ACC112 (cell line): ENCODE measurements around the gene PPP4R3B.
"Not testable (repeated sequence)": the region's sequence is repeated elsewhere in the genome, so short reads cannot be mapped to it uniquely, and the experiment has no call there.

Source experiments
- H2AFZ ChIP-seq: fragments of 200-600 bp; sonication (generic); one replicate; pipeline ENCODE4 v1.6.0; 2017; ENCODE audit warnings: antibody characterized with exemption, low read length; ENCODE audit not compliant: unreplicated experiment
- H3K27ac ChIP-seq: fragments of 200-600 bp; sonication (generic); 2 replicates; pipeline ENCODE4 v1.5.1; 2014; ENCODE audit warnings: low read depth, mild to moderate bottlenecking, antibody characterized with exemption, low read length, moderate library complexity
- H3K27me3 ChIP-seq: fragments of 200-600 bp; sonication (generic); 2 replicates; pipeline ENCODE4 v1.6.1; 2014; ENCODE audit warnings: mild to moderate bottlenecking, antibody characterized with exemption, low read length, moderate library complexity, mixed read lengths; ENCODE audit not compliant: insufficient read depth
- H3K36me3 ChIP-seq: fragments of 200-600 bp; sonication (generic); 2 replicates; pipeline ENCODE4 v1.6.1; 2016; ENCODE audit warnings: mild to moderate bottlenecking, antibody characterized with exemption, low read length, moderate library complexity, mixed read lengths; ENCODE audit not compliant: insufficient read depth
- H3K4me1 ChIP-seq: fragments of 200-600 bp; sonication (generic); one replicate; pipeline ENCODE4 v1.6.1; 2016; ENCODE audit warnings: low read length, mixed read lengths; ENCODE audit not compliant: insufficient read depth, unreplicated experiment, control insufficient read depth
- H3K4me3 ChIP-seq: fragments of 200-600 bp; sonication (generic); 2 replicates; pipeline ENCODE4 v1.5.1; 2014; ENCODE audit warnings: mild to moderate bottlenecking, low read depth, low read length
- H3K79me2 ChIP-seq: fragments of 200-600 bp; sonication (generic); one replicate; pipeline ENCODE4 v1.6.0; 2016; ENCODE audit warnings: low read length; ENCODE audit not compliant: control insufficient read depth, unreplicated experiment, insufficient read depth

PPP4R3B gene

GRCh38 chr2:55616551-55617174 lies 759 bp downstream of the PPP4R3B start:
- Histone ChIP-seq H2AFZ (peak overlapping the region; percentile 47), H3K4me3 (peak overlapping the region; percentile 94)

DNA sequence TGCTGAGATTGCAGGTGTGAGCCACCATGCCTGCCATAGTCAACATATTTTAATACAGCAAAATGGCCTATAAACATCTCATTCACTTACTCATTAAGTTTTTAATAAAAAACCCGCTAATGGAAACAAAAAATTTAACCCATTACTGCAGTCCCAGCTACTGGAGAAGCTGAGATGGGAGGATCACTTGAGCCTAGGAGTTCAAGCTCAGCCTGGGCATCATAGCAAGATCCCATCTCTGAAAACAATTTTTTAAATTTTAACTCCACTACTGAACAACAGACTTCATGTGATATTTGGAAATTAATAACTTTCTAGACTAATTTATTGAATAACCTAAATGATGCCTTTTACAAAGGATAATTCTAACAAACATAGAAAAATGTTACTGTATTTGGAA lies 5.4 kb downstream of the PPP4R3B start:
- no peak overlapping the region for H2AFZ ChIP-seq
- H3K36me3 ChIP-seq: peaks cover 23% of the 10 kb centered on the region; the same call in 1 of the 2 replicates
- H3K4me3 ChIP-seq: no peak overlapping the region
- peaks cover 61% of the 10 kb centered on the region for H3K79me2 ChIP-seq
- H3K27ac ChIP-seq: no peak overlapping the region
- no peaks in the 10 kb centered on the region for H3K27me3 ChIP-seq
- peaks cover 7% of the 10 kb centered on the region for H3K4me1 ChIP-seq

More at GRCh38 chr2:55616551-55617174, 759 bp downstream of the PPP4R3B start:
- Histone ChIP-seq H3K27me3 (no peaks in the 10 kb centered on the region), H3K36me3 (peaks cover 17% of the 10 kb centered on the region; the same call in 1 of the 2 replicates), H3K4me1 (peaks cover 13% of the 10 kb centered on the region), H3K79me2 (peaks cover 73% of the 10 kb centered on the region), H3K27ac (peak overlapping the region; percentile 90)

DNA sequence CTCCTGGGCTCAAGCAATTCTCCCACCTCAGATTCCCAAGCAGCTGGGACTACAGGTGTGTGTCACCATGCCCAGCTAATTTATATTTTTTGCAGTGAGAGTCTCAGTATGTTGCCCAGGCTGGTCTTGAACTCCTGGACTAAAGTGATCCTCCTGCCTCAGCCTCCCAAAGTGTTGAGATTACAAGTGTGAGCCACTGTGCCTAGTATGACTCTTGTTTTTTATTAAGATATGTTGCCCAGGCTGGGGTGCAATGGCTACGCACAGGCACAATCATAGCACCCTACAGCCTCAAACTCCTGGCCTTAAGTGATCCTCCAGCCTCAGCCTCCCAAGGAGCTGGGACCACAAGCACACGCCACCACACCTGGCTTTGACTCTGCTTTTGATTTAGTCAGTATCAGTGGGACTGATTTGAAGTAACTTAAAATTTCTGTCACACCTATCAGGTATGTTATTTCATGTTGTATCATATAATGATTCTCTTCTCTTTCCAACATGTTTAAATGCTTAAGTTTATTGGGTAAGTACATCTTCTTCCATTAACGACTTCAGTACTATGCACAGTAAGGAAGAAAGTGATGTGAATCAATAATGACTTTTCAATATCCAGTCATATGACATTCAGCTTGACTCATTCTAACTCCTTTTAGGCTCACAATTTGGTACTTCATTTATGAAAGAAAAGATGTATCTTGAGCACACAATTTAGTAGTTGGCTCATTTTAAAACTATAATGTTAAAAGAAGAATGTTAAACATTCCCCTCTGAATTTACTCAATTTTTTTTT lies 6.3 kb downstream of the PPP4R3B start:
- peaks cover 56% of the 10 kb centered on the region for H3K79me2 ChIP-seq
- peaks cover 7% of the 10 kb centered on the region for H3K4me1 ChIP-seq
- H3K4me3 ChIP-seq: no peak overlapping the region
- no peaks in the 10 kb centered on the region for H3K27me3 ChIP-seq
- no peak overlapping the region for H3K27ac ChIP-seq
- no peak overlapping the region for H2AFZ ChIP-seq
- H3K36me3 ChIP-seq: peaks cover 23% of the 10 kb centered on the region; the same call in 1 of the 2 replicates

GRCh38 chr2:55609938-55610578 lies 7.4 kb downstream of the PPP4R3B start:
- no peak overlapping the region for H3K27ac ChIP-seq
- H3K4me1 ChIP-seq: peaks cover 3% of the 10 kb centered on the region
- no peak overlapping the region for H3K4me3 ChIP-seq
- no peak overlapping the region for H2AFZ ChIP-seq
- peaks cover 46% of the 10 kb centered on the region for H3K79me2 ChIP-seq
- no peaks in the 10 kb centered on the region for H3K27me3 ChIP-seq
- H3K36me3 ChIP-seq: peaks cover 23% of the 10 kb centered on the region; the same call in 1 of the 2 replicates

- H3K4me1 ChIP-seq: peaks cover 3% of the 10 kb centered on the region
- H2AFZ ChIP-seq: no peak overlapping the region
- H3K4me3 ChIP-seq: no peak overlapping the region
- no peaks in the 10 kb centered on the region for H3K27me3 ChIP-seq
- peaks cover 18% of the 10 kb centered on the region; the same call in 1 of the 2 replicates for H3K36me3 ChIP-seq
- peaks cover 40% of the 10 kb centered on the region for H3K79me2 ChIP-seq
- H3K27ac ChIP-seq: no peak overlapping the region
Measured at GRCh38 chr2:55609193-55609794, 8.1 kb downstream of the PPP4R3B start.

DNA sequence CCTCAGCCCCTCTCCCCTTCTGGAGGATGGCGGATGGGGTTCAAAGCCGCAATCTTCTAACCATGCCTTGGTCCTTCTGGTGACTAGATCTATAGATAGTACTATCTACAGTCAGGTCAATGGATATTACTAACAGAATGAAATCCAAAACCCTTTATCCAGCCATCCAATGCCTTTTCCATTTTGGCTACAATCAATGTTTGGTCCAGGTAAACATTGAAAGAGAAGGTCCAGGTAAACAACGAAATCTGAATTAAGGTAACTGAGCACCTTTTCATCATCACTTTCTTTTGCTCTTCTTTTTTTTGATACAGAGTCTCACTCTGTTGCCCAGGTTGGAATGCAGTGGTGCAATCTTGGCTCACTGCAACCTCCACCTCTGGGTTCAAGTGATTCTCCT lies 9.7 kb downstream of the PPP4R3B start:
- no peak overlapping the region for H3K4me3 ChIP-seq
- peaks cover 17% of the 10 kb centered on the region for H3K36me3 ChIP-seq
- no peak overlapping the region for H2AFZ ChIP-seq
- H3K79me2 ChIP-seq: peaks cover 30% of the 10 kb centered on the region
- H3K27me3 ChIP-seq: no peaks in the 10 kb centered on the region
- H3K4me1 ChIP-seq: peaks cover 11% of the 10 kb centered on the region
- no peak overlapping the region for H3K27ac ChIP-seq

GRCh38 chr2:55604027-55604565 lies 13.3 kb downstream of the PPP4R3B start:
- Histone ChIP-seq H2AFZ (no peak overlapping the region), H3K79me2 (peaks cover 25% of the 10 kb centered on the region), H3K36me3 (peaks cover 9% of the 10 kb centered on the region), H3K27ac (peak overlapping the region; percentile 33), H3K4me1 (peaks cover 11% of the 10 kb centered on the region), H3K4me3 (no peak overlapping the region), H3K27me3 (no peaks in the 10 kb centered on the region)

GRCh38 chr2:55601849-55602248 lies 15.6 kb downstream of the PPP4R3B start:
- Histone ChIP-seq H3K4me1 (peaks cover 11% of the 10 kb centered on the region), H3K36me3 (peaks cover 18% of the 10 kb centered on the region), H2AFZ (no peak overlapping the region), H3K27me3 (no peaks in the 10 kb centered on the region), H3K27ac (no peak overlapping the region), H3K4me3 (no peak overlapping the region), H3K79me2 (peaks cover 13% of the 10 kb centered on the region)

DNA sequence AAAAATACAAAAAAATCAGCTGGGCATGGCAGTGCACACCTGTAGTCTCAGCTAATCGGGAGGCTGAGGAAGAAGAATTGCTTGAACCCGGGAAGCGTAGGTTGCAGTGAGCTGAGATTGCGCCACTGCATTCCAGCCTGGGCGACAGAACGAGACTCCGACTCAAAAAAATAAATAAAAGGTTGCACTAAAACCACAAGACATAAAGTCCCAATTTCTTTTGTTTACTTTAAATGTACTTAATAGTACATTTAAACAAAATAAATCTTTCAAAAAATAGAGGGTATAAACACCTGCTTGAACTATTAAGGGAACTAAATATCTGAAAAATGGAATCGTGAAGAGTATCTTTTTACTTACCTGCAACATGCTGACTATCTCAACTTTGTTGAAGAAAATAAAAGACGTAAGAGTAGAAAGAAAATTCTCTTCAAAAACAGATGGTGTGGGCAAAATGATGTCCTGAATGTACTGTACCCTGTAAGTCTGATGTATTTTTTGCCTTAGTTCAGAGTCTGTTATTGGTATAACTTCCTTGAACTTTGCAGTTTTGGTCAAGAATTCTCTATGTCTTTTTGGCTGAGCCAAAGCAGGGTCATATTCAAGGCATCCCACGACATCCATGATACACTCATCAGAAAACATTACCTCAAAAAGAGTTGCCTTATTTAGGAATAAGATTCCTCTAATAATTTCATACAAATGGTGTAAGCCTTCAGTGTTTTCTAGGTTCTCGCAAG lies 19.2 kb downstream of the PPP4R3B start:
- Histone ChIP-seq H3K36me3 (peaks cover 14% of the 10 kb centered on the region), H3K27ac (no peak overlapping the region), H2AFZ (no peak overlapping the region), H3K27me3 (no peaks in the 10 kb centered on the region), H3K4me1 (no peaks in the 10 kb centered on the region), H3K4me3 (no peak overlapping the region), H3K79me2 (peaks cover 20% of the 10 kb centered on the region)

GRCh38 chr2:55596795-55597194 lies 20.6 kb downstream of the PPP4R3B start:
- H3K4me1 ChIP-seq, H3K4me3 ChIP-seq, H2AFZ ChIP-seq, H3K36me3 ChIP-seq, H3K27me3 ChIP-seq, H3K27ac ChIP-seq: not testable (repeated sequence)
- H3K79me2 ChIP-seq: peaks cover 17% of the 10 kb centered on the region
